GM10847 (cell line): ENCODE data around the gene AKR1C4.

Experiments
- POLR2A ChIP-seq: IDR thresholded peaks from 2 replicates; pipeline ENCODE4 v1.6.1; 2011; ENCODE audit not compliant: insufficient read length; ENCODE audit errors: extremely low read depth

AKR1C4 gene

GRCh38 chr10:5196702-5197113 lies at the start of gene AKR1C4:
Gene AKR1C4 (plus strand): TSS chr10:5196837. CDS start chr10:5196868, 31 bp downstream.
- TF ChIP-seq POLR2A: no peak

- no peak for TF ChIP-seq POLR2A
Measured at GRCh38 chr10:5146920-5147254, 49.8 kb upstream of the AKR1C4 start.

GRCh38 chr10:5147255-5147980 lies 49.2 kb upstream of the AKR1C4 start:
- TF ChIP-seq POLR2A: no peak

GRCh38 chr10:5147981-5148677 lies 48.5 kb upstream of the AKR1C4 start:
- TF ChIP-seq POLR2A: no peak

- no peak for TF ChIP-seq POLR2A
Measured at GRCh38 chr10:5148678-5149032, 48.0 kb upstream of the AKR1C4 start.

GRCh38 chr10:5151076-5151475 lies 45.6 kb upstream of the AKR1C4 start:
- no peak for TF ChIP-seq POLR2A

- TF ChIP-seq POLR2A: no peak
Measured at GRCh38 chr10:5155951-5156350, 40.7 kb upstream of the AKR1C4 start.

GRCh38 chr10:5157501-5157900 lies 39.1 kb upstream of the AKR1C4 start:
- no peak for TF ChIP-seq POLR2A

GRCh38 chr10:5159126-5159525 lies 37.5 kb upstream of the AKR1C4 start:
- TF ChIP-seq POLR2A: no peak

GRCh38 chr10:5163487-5163886 lies 33.1 kb upstream of the AKR1C4 start:
- TF ChIP-seq POLR2A: no peak

GRCh38 chr10:5165738-5166137 lies 30.9 kb upstream of the AKR1C4 start:
- no peak for TF ChIP-seq POLR2A

- no peak for TF ChIP-seq POLR2A
Measured at GRCh38 chr10:5168897-5169420, 27.7 kb upstream of the AKR1C4 start.

- no peak for TF ChIP-seq POLR2A
Measured at GRCh38 chr10:5183923-5184322, 12.7 kb upstream of the AKR1C4 start.

- no peak for TF ChIP-seq POLR2A
Measured at GRCh38 chr10:5184987-5185775, 11.5 kb upstream of the AKR1C4 start, which contains the start of gene AKR1C8. Gene AKR1C8 (minus strand): TSS chr10:5185150. CDS start chr10:5185104, 46 bp downstream.

- TF ChIP-seq POLR2A: no peak
Measured at GRCh38 chr10:5187867-5188266, 8.8 kb upstream of the AKR1C4 start.

- TF ChIP-seq POLR2A: no peak
Measured at GRCh38 chr10:5188358-5188757, 8.3 kb upstream of the AKR1C4 start.
